Stomach (tissue), 9 donors: ENCODE data around the gene GM2A. TPM values are rescaled to one million over a fixed set of nuclear protein-coding genes. Genes with fewer than 3 reads are reported as not detected.
A peak's percentile ranks its signal among the peaks of the same experiment; 100 is the strongest.
"Not testable (repeated sequence)": the region's sequence is repeated elsewhere in the genome, so short reads cannot be mapped to it uniquely, and the experiment has no call there.

Experiments used
- DNase-seq, 2 donors: peaks; one replicate each; pipeline versions ENCODE4 v3.0.0 to v3.0.0-alpha.2; 2013 to 2019
- H3K27ac ChIP-seq, 5 donors: fragments of 200-600 bp in 4 of 5; sonication (generic) in 4 of 5; one replicate each; pipeline ENCODE4 v1.5.1; 2013 to 2019; ENCODE audit warnings: mild to moderate bottlenecking in 1 of 5, moderate library complexity in 1 of 5
- H3K27me3 ChIP-seq, 3 donors: fragments of 200-600 bp; sonication (generic); one replicate each; pipeline ENCODE4 v1.5.1; 2017 to 2019; ENCODE audit warnings: mixed run types in 1 of 3
- H3K36me3 ChIP-seq, 4 donors: fragments of 200-600 bp; sonication (generic); 1 replicate in 3 of 4; 2 replicates in 1 of 4; pipeline ENCODE4 v1.5.1; 2016 to 2019
- H3K4me1 ChIP-seq, 4 donors: fragments of 200-600 bp; sonication (generic); one replicate each; pipeline ENCODE4 v1.5.1; 2016 to 2019
- H3K4me3 ChIP-seq, 4 donors: fragments of 200-600 bp; sonication (generic) in 3 of 4; one replicate each; pipeline ENCODE4 v1.5.1; 2016 to 2019; ENCODE audit warnings: mild to moderate bottlenecking in 1 of 4
- H3K9me3 ChIP-seq, 4 donors: fragments of 200-600 bp; sonication (generic); one replicate each; pipeline ENCODE4 v1.5.1; 2016 to 2019
- EP300 ChIP-seq: sonication (generic); formaldehyde crosslinking; IDR thresholded peaks from one replicate; pipeline ENCODE4 v1.6.1; 2017; ENCODE audit warnings: antibody characterized with exemption
- POLR2A ChIP-seq, 4 donors: fragments of 450-650 bp; IDR thresholded peaks; one replicate each; pipeline ENCODE4 v1.6.1; 2016; ENCODE audit warnings: antibody characterized with exemption in 4 of 4, control low read depth in 2 of 4, mild to moderate bottlenecking in 1 of 4, moderate library complexity in 1 of 4
- POLR2AphosphoS5 ChIP-seq, 3 donors: sonication (generic); formaldehyde crosslinking; IDR thresholded peaks; one replicate each; pipeline ENCODE4 v1.6.1; 2016; ENCODE audit warnings: antibody characterized with exemption in 3 of 3
- WGBS, 5 donors: extraction: QIAGEN DNeasy Blood & Tissue Kit in 3 of 5; methylation state at CpG; one replicate each; pipeline versions ENCODE4 v1.1.5 to v1.1.7; 2013 to 2018; 5-methylcytosine and 5-hydroxymethylcytosine counted together
- intact Hi-C: fragments of 100-400 bp; cut with DNase I; formaldehyde crosslinking; loops from one replicate; pipeline ENCODE4 v1.15.1; 2023; ENCODE audit warnings: low total_unique reads
- polyA plus RNA-seq, 3 donors: library from polyadenylated mRNA; stranded (reverse); fragments of 200-250 nt; gene quantifications; one replicate each; pipeline ENCODE4 v1.2.3, GENCODE V29; 2013
- total RNA-seq, 5 donors: library from RNA; depleted of rRNA; stranded (reverse); fragments of >200 nt; gene quantifications; one replicate each; pipeline versions ENCODE4 v1.1.0 to v1.2.3, GENCODE V29; 2014 to 2016
- TF ChIP-seq, protein P1 (sequence below), 7 experiments: fragments of 450-650 bp in 4 of 7; fragments of 200-600 bp in 3 of 7; sonication (generic) in 3 of 7; IDR thresholded peaks; one replicate each; pipeline ENCODE4 v1.5.1; 2016 to 2019; ENCODE audit warnings: antibody characterized with exemption in 7 of 7, control low read depth in 2 of 7, mild to moderate bottlenecking in 1 of 7
- donor health status: healthy with polysubstance abuse.
- donor health status: Bipolar disorder and iron deficiency.
- donor health status: healthy.

Gene GM2A
- total and polyA plus RNA-seq, 8 donors = 3.2 to 57.2 (median 17.6) TPM

DNA sequence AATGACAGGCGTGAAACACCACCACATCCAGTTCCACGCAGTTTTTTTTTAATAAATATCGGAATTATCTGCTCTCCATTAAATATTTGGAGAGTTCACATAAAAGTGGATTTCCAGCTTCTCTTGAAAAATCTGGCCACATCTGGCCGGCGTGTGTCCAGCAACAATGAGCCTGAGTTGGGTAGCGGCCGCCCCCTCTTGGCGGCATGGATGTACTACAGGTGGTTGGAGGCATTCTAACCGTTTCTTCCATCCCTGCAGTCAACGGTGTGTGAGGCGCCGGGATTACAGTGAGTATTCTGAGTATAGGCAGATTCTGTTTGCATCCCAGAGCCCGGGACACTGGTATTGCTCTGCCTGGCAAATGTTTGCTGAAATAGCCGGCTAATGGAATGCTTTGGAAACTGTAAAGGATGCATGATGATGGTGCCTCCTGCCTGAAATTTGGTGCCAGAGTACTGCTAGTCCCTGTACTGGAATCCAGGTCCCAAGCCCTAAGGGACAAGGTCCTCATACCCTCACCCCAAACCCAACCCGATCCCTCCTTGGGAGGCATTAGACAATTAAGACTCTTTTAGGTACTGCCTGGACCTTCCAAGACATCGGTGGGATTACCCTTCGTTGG is 13.6 kb upstream of the GM2A start:
- H3K27me3 ChIP-seq = no peaks in the 10 kb centered on the region
- no peak for TF ChIP-seq POLR2AphosphoS5 (IDR thresholded peaks at IDR 0.05)
- TF ChIP-seq, protein P1, sequence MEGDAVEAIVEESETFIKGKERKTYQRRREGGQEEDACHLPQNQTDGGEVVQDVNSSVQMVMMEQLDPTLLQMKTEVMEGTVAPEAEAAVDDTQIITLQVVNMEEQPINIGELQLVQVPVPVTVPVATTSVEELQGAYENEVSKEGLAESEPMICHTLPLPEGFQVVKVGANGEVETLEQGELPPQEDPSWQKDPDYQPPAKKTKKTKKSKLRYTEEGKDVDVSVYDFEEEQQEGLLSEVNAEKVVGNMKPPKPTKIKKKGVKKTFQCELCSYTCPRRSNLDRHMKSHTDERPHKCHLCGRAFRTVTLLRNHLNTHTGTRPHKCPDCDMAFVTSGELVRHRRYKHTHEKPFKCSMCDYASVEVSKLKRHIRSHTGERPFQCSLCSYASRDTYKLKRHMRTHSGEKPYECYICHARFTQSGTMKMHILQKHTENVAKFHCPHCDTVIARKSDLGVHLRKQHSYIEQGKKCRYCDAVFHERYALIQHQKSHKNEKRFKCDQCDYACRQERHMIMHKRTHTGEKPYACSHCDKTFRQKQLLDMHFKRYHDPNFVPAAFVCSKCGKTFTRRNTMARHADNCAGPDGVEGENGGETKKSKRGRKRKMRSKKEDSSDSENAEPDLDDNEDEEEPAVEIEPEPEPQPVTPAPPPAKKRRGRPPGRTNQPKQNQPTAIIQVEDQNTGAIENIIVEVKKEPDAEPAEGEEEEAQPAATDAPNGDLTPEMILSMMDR (IDR thresholded peaks at IDR 0.05) = peak in 5 of 7 experiments; percentile 44 to 86 (median 50)
- peak overlapping the region in 3 of 5 donors; percentile 63 to 85 (median 69) for H3K27ac ChIP-seq
- H3K9me3 ChIP-seq = no peaks in the 10 kb centered on the region
- H3K4me3 ChIP-seq = peak overlapping the region; percentile 16 to 29 (median 22)
- 19 to 61% (median 22%) methylated on average over 17 of the region's 17 CpGs for whole genome bisulfite sequencing, 5 donors
- peak; percentile 80 to 91 for DNase-seq
- no peaks in the 10 kb centered on the region for H3K36me3 ChIP-seq
- intact Hi-C loops = no loop called here
- H3K4me1 ChIP-seq = peaks cover 5 to 23% (median 16%) of the 10 kb centered on the region in 4 donors

DNA sequence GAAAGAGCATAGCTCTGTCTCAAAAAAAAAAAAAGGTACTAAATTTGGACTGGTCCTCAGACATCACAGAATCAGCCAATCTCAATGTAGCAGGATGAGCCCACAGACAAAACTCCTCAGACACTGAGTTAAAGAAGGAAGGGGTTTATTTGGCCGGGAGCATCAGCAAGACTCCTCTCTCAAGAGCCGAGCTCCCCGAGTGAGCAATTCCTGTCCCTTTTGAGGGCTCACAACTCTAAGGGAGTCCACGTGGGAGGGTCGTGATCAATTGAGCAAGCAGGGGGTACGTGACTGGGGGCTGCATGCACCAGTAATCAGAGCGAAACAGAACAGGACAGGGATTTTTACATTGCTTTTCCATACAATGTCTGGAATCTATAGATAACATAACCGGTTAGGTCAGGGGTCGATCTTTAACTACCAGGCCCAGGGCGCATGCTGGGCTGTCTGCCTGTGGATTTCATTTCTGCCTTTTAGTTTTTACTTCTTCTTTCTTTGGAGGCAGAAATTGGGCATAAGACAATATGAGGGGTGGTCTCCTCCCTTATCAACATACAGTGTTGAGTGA is 12.6 kb upstream of the GM2A start:
- H3K9me3 ChIP-seq, H3K27ac ChIP-seq, H3K36me3 ChIP-seq, H3K4me3 ChIP-seq, H3K27me3 ChIP-seq, DNase-seq: not testable (repeated sequence)
- 86 to 91% (median 88%) methylated on average over 10 of the region's 10 CpGs for WGBS, 5 donors
- intact Hi-C loops = loop anchor here (10.0 kb wide), 2 partner anchors 76 to 186 kb away; no protein-coding TSS in a partner anchor
- peaks cover 0 to 13% (median 7%) of the 10 kb centered on the region in 4 donors for H3K4me1 ChIP-seq

DNA sequence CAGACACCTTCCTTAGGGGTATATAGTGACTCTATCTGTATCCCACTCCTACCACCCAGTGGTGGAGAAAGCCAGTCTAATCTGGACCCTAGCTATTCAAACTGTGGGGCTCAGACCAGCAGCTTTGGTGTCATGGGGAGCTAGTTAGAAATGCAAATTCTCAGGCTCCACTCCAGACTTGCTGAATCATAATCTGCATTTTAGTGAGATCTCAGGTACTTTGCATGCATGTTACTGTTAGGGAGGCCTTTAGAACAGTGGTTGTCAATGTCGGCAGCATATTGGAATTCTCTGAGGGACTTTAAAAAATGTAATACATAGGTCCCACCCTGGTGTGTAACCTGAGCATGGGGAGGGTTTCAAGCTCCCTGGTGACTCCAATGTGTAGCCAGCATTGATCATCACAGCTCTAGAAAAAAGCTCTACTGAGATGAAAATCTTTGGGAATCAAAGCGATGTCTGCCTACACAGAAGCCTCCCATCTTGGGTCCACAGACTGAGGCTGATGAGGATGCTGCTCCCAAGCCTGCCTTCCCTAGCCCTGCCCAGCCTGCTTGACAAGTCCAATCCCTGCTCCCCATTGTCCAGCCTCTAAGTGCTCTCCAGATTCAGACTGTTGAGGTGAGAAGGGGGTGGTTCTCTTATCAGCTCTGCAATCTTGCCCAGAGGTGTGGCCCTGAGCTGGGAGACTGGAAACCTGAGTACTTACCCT is 11.9 kb upstream of the GM2A start:
- WGBS, 5 donors = 86 to 93% (median 90%) methylated on average over 2 of the region's 2 CpGs
- Histone ChIP-seq H3K4me3 (no peak overlapping the region), H3K36me3 (no peaks in the 10 kb centered on the region), H3K4me1 (peaks cover 0 to 12% (median 6%) of the 10 kb centered on the region in 4 donors), H3K9me3 (no peaks in the 10 kb centered on the region), H3K27me3 (no peaks in the 10 kb centered on the region), H3K27ac (no peak overlapping the region)
- TF ChIP-seq EP300 (no peak), POLR2A (IDR thresholded peaks at IDR 0.05) (no peak), POLR2AphosphoS5 (IDR thresholded peaks at IDR 0.05) (no peak)
- TF ChIP-seq, protein P1 (IDR thresholded peaks at IDR 0.05) = no peak
- no peak for DNase-seq
- intact Hi-C loops = loop anchor here (10.0 kb wide), 2 partner anchors 76 to 186 kb away; no protein-coding TSS in a partner anchor

DNA sequence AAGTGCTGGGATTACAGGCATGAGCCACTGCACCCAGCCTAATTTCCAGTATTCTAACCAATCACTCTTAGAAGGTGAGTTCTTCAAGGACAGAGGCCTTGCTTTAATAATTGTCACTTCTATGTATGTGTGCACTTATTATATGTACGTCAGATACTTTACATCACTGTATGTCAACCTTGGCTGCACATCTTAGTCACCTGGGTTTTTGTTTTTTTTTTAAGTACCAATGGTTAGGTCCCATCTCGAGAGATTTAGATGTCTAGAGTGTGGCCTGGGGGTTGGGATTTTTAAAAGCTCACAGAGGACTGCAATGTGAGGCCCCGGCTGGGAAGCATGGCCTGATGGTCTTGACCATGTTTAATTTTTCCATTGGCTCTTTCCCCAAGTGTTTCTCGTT is 9.9 kb upstream of the GM2A start:
- 80 to 91% (median 88%) methylated on average over 4 of the region's 4 CpGs for WGBS, 5 donors
- DNase-seq = no peak
- H3K4me1 ChIP-seq = peaks cover 0 to 7% (median 6%) of the 10 kb centered on the region in 4 donors
- no peaks in the 10 kb centered on the region for H3K36me3 ChIP-seq
- H3K9me3 ChIP-seq = no peaks in the 10 kb centered on the region
- intact Hi-C loops = loop anchor here (10.0 kb wide), 2 partner anchors 78 to 188 kb away; no protein-coding TSS in a partner anchor
- no peak overlapping the region for H3K4me3 ChIP-seq
- TF ChIP-seq POLR2AphosphoS5 (IDR thresholded peaks at IDR 0.05) (no peak), EP300 (no peak), POLR2A (IDR thresholded peaks at IDR 0.05) (no peak)
- TF ChIP-seq, protein P1 (IDR thresholded peaks at IDR 0.05) = no peak
- no peak overlapping the region for H3K27ac ChIP-seq
- no peaks in the 10 kb centered on the region for H3K27me3 ChIP-seq
